ENCODE measurements around the gene CCDC39. TPM values are rescaled to one million over a fixed set of nuclear protein-coding genes. Genes with fewer than 3 reads are reported as not detected.

The CCDC39 gene
- total and polyA plus RNA-seq, 9 of the 15 experiments (the other 6 are each of a cell fraction or from before 2014, with no cell fraction given) = not detected

DNA sequence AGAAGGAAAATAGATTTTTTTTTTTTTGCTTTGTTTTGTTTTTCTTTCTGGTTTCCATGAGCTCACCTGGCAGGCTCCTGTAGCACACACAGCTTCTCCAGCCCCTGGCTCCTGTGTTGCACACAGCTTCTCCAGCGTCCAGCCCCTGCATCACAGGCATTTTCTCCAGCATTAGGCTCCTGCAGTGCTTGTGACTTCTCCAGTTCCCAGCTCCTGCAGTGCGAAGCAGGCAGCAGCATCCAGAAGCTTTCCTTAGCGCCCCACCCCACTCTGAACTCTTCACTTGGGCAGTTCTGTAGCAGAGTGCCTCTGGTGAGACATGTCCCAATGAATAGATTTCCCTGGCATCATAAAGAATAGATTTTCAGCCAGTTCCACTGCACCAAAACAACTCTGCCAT is 5.5 kb upstream of the CCDC39 start:
- no peak overlapping the region for H3K4me3 ChIP-seq
- no peaks in the 10 kb centered on the region for H3K9me1 ChIP-seq (ENCODE audit: control insufficient read depth, insufficient read depth, low read length)
- ATAC-seq (no peak), FAIRE-seq (no peak), DNase-seq (ENCODE audit: extremely low read depth in 1 of 4, low spot score in 3 of 4) (no peak)
- in situ Hi-C loops (cut with MboI) = no loop called here
- CTCF ChIA-PET (ENCODE audit: low intra/inter-chr PET ratio) = no interaction called here
- H3K27me3 ChIP-seq (ENCODE audit: control insufficient read depth in 2 of 2, insufficient read depth in 2 of 2, low read length in 2 of 2) = 0 out of 5 replicates have a peak, but pooled peaks cover 0 to 2% of the 10 kb centered on the region in 2 experiments
- intact Hi-C loops (cut with micrococcal nuclease) = no loop called here
- H3K4me1 ChIP-seq (replicated peaks in 1 of 2; ENCODE audit: control insufficient read depth in 2 of 2, insufficient read depth in 2 of 2, low read length in 2 of 2) = peaks cover 0 to 2% of the 10 kb centered on the region in 2 experiments; a peak in 2 of 5 replicates
- POLR2A ChIA-PET = no interaction called here
- no peaks in the 10 kb centered on the region for H3K36me3 ChIP-seq (ENCODE audit: control insufficient read depth, insufficient read depth, low read length)
- 0% methylated on average over 3 of the region's 3 CpGs for WGBS (ENCODE audit: insufficient coverage, low coverage, missing lambda C conversion rate)
- no peak overlapping the region for H3K27ac ChIP-seq (ENCODE audit: extremely low read depth, low read depth, low read length)
- BruUV-seq (replicated peaks) = no TSS peak
- H2AFZ ChIP-seq (ENCODE audit: low read depth, low read length) = no peak overlapping the region
- no peaks in the 10 kb centered on the region for H4K20me1 ChIP-seq (replicated peaks; ENCODE audit: control insufficient read depth, insufficient read depth, low read length)
- H3K79me2 ChIP-seq (ENCODE audit: control insufficient read depth, insufficient read depth, low read length) = no peaks in the 10 kb centered on the region
- no peak overlapping the region for H3K4me2 ChIP-seq (ENCODE audit: insufficient read depth, low read length)
- no peaks in the 10 kb centered on the region for H3K9me3 ChIP-seq (replicated peaks; ENCODE audit: control insufficient read depth, insufficient read depth, low read depth, low read length)
- H3K9ac ChIP-seq (ENCODE audit: insufficient read depth in 1 of 2, low read depth in 2 of 2, low read length in 2 of 2) = no peak overlapping the region
- TF ChIP-seq, protein P1, sequence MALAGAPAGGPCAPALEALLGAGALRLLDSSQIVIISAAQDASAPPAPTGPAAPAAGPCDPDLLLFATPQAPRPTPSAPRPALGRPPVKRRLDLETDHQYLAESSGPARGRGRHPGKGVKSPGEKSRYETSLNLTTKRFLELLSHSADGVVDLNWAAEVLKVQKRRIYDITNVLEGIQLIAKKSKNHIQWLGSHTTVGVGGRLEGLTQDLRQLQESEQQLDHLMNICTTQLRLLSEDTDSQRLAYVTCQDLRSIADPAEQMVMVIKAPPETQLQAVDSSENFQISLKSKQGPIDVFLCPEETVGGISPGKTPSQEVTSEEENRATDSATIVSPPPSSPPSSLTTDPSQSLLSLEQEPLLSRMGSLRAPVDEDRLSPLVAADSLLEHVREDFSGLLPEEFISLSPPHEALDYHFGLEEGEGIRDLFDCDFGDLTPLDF (CRISPR knock-in tag; IDR thresholded peaks at IDR 0.05) = no peak
- TF ChIP-seq JUNB (CRISPR knock-in tag; conservative IDR thresholded peaks at IDR 0.05) (no peak), EGR1 (conservative IDR thresholded peaks at IDR 0.05) (no peak), ETV1 (tag; conservative IDR thresholded peaks at IDR 0.05; ENCODE audit: low read depth) (no peak), MEF2D (tag; conservative IDR thresholded peaks at IDR 0.05; ENCODE audit: low read depth) (no peak), KDM1A (IDR thresholded peaks at IDR 0.05) (no peak)
- TF ChIP-seq, protein P2, sequence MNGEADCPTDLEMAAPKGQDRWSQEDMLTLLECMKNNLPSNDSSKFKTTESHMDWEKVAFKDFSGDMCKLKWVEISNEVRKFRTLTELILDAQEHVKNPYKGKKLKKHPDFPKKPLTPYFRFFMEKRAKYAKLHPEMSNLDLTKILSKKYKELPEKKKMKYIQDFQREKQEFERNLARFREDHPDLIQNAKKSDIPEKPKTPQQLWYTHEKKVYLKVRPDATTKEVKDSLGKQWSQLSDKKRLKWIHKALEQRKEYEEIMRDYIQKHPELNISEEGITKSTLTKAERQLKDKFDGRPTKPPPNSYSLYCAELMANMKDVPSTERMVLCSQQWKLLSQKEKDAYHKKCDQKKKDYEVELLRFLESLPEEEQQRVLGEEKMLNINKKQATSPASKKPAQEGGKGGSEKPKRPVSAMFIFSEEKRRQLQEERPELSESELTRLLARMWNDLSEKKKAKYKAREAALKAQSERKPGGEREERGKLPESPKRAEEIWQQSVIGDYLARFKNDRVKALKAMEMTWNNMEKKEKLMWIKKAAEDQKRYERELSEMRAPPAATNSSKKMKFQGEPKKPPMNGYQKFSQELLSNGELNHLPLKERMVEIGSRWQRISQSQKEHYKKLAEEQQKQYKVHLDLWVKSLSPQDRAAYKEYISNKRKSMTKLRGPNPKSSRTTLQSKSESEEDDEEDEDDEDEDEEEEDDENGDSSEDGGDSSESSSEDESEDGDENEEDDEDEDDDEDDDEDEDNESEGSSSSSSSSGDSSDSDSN (IDR thresholded peaks at IDR 0.05; ENCODE audit: borderline replicate concordance in 1 of 2, low read depth in 2 of 2, low read length in 2 of 2) = no peak
- TF ChIP-seq, protein P3, sequence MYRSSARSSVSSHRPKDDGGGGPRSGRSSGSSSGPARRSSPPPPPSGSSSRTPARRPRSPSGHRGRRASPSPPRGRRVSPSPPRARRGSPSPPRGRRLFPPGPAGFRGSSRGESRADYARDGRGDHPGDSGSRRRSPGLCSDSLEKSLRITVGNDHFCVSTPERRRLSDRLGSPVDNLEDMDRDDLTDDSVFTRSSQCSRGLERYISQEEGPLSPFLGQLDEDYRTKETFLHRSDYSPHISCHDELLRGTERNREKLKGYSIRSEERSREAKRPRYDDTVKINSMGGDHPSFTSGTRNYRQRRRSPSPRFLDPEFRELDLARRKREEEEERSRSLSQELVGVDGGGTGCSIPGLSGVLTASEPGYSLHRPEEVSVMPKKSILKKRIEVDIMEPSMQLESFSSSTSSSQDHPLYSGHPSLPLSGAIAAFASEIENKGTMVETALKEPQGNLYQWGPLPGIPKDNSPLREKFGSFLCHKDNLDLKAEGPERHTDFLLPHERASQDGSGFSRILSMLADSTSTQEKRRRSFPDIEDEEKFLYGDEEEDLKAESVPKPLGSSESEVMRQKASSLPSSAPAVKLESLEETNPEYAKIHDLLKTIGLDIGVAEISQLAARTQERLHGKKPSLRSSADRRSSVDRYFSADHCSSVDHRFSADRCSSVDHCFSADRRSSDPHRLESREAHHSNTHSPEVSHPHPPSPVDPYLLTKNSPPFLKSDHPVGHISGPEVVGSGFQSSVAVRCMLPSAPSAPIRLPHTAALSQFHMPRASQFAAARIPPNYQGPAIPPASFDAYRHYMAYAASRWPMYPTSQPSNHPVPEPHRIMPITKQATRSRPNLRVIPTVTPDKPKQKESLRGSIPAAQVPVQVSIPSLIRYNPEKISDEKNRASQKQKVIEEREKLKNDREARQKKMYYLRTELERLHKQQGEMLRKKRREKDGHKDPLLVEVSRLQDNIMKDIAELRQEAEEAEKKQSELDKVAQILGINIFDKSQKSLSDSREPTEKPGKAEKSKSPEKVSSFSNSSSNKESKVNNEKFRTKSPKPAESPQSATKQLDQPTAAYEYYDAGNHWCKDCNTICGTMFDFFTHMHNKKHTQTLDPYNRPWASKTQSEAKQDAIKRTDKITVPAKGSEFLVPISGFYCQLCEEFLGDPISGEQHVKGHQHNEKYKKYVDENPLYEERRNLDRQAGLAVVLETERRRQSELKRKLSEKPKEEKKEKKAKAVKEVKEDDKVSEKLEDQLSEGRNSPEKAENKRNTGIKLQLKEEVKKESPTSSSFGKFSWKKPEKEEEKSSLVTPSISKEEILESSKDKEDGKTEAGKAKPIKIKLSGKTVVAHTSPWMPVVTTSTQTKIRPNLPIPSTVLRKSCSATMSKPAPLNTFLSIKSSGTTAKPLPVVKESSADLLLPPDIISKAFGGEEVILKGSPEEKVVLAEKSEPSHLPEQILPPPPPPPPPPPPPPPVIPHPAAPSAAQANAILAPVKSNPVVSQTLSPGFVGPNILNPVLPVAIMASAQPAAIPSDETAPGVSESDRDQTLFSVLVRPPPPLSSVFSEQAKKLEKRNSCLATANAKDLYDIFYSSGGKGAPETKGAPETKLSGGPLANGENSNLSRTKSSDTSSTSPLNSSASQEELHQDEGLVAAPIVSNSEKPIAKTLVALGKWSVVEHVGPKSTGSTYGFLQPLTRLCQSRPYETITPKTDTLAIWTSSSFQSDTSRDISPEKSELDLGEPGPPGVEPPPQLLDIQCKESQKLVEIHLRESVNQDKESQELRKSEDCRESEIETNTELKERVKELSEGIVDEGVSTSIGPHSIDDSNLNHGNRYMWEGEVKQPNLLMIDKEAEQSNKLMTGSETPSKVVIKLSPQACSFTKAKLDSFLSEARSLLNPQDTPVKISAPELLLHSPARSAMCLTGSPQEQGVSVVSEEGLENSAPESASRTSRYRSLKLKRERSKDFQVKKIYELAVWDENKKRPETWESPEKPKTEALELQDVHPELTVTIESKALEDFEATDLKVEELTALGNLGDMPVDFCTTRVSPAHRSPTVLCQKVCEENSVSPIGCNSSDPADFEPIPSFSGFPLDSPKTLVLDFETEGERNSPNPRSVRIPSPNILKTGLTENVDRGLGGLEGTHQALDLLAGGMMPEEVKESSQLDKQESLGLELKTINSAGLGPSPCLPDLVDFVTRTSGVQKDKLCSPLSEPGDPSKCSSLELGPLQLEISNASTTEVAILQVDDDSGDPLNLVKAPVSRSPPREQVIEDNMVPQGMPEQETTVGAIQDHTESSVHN (IDR thresholded peaks at IDR 0.05; ENCODE audit: borderline replicate concordance in 1 of 2, low read depth in 1 of 2) = no peak
- TF ChIP-seq, protein P4, sequence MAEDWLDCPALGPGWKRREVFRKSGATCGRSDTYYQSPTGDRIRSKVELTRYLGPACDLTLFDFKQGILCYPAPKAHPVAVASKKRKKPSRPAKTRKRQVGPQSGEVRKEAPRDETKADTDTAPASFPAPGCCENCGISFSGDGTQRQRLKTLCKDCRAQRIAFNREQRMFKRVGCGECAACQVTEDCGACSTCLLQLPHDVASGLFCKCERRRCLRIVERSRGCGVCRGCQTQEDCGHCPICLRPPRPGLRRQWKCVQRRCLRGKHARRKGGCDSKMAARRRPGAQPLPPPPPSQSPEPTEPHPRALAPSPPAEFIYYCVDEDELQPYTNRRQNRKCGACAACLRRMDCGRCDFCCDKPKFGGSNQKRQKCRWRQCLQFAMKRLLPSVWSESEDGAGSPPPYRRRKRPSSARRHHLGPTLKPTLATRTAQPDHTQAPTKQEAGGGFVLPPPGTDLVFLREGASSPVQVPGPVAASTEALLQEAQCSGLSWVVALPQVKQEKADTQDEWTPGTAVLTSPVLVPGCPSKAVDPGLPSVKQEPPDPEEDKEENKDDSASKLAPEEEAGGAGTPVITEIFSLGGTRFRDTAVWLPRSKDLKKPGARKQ (CRISPR knock-in tag; IDR thresholded peaks at IDR 0.05) = no peak

Measured in K562 (cell line).